ENCODE data around the gene PRKAR1B. TPM values are rescaled to one million over a fixed set of nuclear protein-coding genes. Genes with fewer than 3 reads are reported as not detected.

The PRKAR1B gene
- total RNA-seq, 1 experiment from 2014 or later: 14.1 TPM

DNA sequence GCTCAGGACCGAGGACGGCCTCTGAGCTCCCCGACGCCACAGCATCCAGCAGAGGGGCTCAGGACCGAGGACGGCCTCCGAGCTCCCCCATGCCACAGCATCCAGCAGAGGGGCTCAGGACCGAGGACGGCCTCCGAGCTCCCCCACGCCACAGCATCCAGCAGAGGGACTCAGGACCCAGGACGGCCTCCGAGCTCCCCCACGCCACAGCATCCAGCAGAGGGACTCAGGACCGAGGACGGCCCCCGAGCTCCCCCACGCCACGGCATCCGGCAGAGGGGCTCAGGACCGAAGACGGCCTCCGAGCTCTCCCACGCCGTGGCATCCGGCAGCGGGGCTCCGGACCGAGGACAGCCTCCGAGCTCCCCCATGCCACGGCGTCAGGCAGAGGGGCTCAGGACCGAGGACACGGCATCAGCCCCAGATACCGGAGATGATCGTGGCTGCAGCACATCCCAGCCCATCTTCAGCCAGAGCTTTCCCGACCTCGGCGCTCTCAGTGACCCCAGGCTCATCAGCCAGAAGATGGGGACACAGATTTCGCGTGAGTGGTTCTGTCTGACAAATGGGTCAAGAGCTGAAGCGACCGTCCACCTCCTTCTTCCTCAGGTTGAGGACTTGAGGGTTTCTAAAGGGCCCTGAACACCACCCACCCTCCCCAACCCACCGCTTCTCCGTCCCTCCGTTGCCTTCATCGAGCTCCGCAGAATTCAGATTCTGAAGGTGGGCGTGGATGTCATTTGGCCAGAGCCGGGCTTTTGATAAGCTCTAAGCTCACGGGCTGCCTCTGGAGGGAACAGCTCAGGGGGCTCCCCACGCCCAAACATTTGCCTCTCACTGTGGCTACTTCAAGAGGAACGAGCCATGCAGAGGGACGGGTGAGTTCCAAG, 56.3 kb downstream of the PRKAR1B start:
- no TSS peak for BruUV-seq (replicated peaks)
- Histone ChIP-seq H3K9me2 (ENCODE audit: insufficient read depth) (no peaks in the 10 kb centered on the region), H2AFZ (ENCODE audit: low read depth, low read length, poor library complexity, severe bottlenecking) (no peak overlapping the region), H3K4me2 (ENCODE audit: low read length) (no peak overlapping the region), H3K9me3 (ENCODE audit: control insufficient read depth in 1 of 2, insufficient read depth in 1 of 2, low read depth in 1 of 2, low read length in 2 of 2) (no peaks in the 10 kb centered on the region), H3K4me3 (replicated peaks in 1 of 2; ENCODE audit: low read depth in 1 of 2, low read length in 2 of 2) (no peak overlapping the region), H3K36me3 (ENCODE audit: control insufficient read depth in 1 of 2, insufficient read depth in 2 of 2, low read length in 2 of 2) (no peaks in the 10 kb centered on the region), H4K20me1 (ENCODE audit: insufficient read depth) (no peaks in the 10 kb centered on the region), H3K79me2 (ENCODE audit: insufficient read depth, low read length) (no peaks in the 10 kb centered on the region), H3K27ac (ENCODE audit: low read depth, low read length) (no peak overlapping the region), H3K4me1 (ENCODE audit: control insufficient read depth in 1 of 2, insufficient read depth in 2 of 2, low read length in 2 of 2) (no peaks in the 10 kb centered on the region), H3K27me3 (ENCODE audit: insufficient read depth, low read length) (no peaks in the 10 kb centered on the region), H3K9ac (ENCODE audit: low read length) (no peak overlapping the region)
- ChIA-PET POLR2A (no interaction called here), RAD21 (ENCODE audit: low non-redundant PET in 1 of 2, low total read pairs in 2 of 2, uncharacterized antibody in 2 of 2, unreplicated experiment in 2 of 2) (no interaction called here), CTCF (no interaction called here)
- TF ChIP-seq, protein P1, sequence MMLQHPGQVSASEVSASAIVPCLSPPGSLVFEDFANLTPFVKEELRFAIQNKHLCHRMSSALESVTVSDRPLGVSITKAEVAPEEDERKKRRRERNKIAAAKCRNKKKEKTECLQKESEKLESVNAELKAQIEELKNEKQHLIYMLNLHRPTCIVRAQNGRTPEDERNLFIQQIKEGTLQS (IDR thresholded peaks at IDR 0.05): no peak
- TF ChIP-seq, protein P2, sequence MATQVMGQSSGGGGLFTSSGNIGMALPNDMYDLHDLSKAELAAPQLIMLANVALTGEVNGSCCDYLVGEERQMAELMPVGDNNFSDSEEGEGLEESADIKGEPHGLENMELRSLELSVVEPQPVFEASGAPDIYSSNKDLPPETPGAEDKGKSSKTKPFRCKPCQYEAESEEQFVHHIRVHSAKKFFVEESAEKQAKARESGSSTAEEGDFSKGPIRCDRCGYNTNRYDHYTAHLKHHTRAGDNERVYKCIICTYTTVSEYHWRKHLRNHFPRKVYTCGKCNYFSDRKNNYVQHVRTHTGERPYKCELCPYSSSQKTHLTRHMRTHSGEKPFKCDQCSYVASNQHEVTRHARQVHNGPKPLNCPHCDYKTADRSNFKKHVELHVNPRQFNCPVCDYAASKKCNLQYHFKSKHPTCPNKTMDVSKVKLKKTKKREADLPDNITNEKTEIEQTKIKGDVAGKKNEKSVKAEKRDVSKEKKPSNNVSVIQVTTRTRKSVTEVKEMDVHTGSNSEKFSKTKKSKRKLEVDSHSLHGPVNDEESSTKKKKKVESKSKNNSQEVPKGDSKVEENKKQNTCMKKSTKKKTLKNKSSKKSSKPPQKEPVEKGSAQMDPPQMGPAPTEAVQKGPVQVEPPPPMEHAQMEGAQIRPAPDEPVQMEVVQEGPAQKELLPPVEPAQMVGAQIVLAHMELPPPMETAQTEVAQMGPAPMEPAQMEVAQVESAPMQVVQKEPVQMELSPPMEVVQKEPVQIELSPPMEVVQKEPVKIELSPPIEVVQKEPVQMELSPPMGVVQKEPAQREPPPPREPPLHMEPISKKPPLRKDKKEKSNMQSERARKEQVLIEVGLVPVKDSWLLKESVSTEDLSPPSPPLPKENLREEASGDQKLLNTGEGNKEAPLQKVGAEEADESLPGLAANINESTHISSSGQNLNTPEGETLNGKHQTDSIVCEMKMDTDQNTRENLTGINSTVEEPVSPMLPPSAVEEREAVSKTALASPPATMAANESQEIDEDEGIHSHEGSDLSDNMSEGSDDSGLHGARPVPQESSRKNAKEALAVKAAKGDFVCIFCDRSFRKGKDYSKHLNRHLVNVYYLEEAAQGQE (IDR thresholded peaks at IDR 0.05; ENCODE audit: low read depth): no peak
- DNase-seq (ENCODE audit: low read depth, low spot score) (no peak), ATAC-seq (no peak)
- intact Hi-C loops (cut with micrococcal nuclease): no loop called here

DNA sequence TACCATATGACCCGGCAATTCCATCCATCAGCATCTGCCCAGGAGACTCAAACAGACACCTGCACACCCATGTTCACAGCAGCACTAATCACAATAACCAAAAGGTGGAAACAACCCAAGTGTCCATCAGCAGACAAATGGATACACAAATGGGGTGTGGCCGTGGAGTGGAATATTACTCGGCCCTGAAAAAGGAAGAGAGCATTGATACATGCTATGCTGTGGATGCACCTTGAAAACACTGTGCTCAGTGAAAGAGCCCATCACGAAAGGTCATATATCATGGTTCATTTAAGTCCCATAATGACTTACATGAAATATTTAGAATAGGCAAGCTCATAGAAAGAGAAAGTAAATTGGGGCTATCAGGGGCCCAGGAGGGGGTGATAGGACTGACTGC, 58.1 kb downstream of the PRKAR1B start:
- Histone ChIP-seq H3K36me3 (ENCODE audit: control insufficient read depth in 1 of 2, insufficient read depth in 2 of 2, low read length in 2 of 2) (no peaks in the 10 kb centered on the region), H3K9ac (ENCODE audit: low read length) (no peak overlapping the region), H3K79me2 (ENCODE audit: insufficient read depth, low read length) (no peaks in the 10 kb centered on the region), H4K20me1 (ENCODE audit: insufficient read depth) (no peaks in the 10 kb centered on the region), H3K9me3 (ENCODE audit: control insufficient read depth in 1 of 2, insufficient read depth in 1 of 2, low read depth in 1 of 2, low read length in 2 of 2) (no peaks in the 10 kb centered on the region), H3K4me1 (ENCODE audit: control insufficient read depth in 1 of 2, insufficient read depth in 2 of 2, low read length in 2 of 2) (no peaks in the 10 kb centered on the region), H2AFZ (ENCODE audit: low read depth, low read length, poor library complexity, severe bottlenecking) (no peak overlapping the region), H3K27ac (ENCODE audit: low read depth, low read length) (no peak overlapping the region), H3K9me2 (ENCODE audit: insufficient read depth) (no peaks in the 10 kb centered on the region), H3K4me2 (ENCODE audit: low read length) (no peak overlapping the region), H3K4me3 (replicated peaks in 1 of 2; ENCODE audit: low read depth in 1 of 2, low read length in 2 of 2) (no peak overlapping the region), H3K27me3 (ENCODE audit: insufficient read depth, low read length) (no peaks in the 10 kb centered on the region)
- BruUV-seq (replicated peaks): no TSS peak
- no peak for ATAC-seq
- no peak for DNase-seq (ENCODE audit: low read depth, low spot score)
- RAD21 ChIA-PET (ENCODE audit: low non-redundant PET in 1 of 2, low total read pairs in 2 of 2, uncharacterized antibody in 2 of 2, unreplicated experiment in 2 of 2): no interaction called here
- CTCF ChIA-PET: no interaction called here
- no peak for TF ChIP-seq POLR2AphosphoS5 (IDR thresholded peaks at IDR 0.05; ENCODE audit: low read depth, low read length)
- POLR2A ChIA-PET: no interaction called here
- intact Hi-C loops (cut with micrococcal nuclease): no loop called here

Measured in HCT116 (cell line).